Activated naive CD4-positive, alpha-beta T cell treated with anti-CD3 and anti-CD28 coated beads, Interleukin-2, amount 10 ng/mL, durations not matched to agents 5 hours and 36 hours (primary cell): ENCODE data around the gene MT3. TPM values are rescaled to one million over a fixed set of nuclear protein-coding genes. Genes with fewer than 3 reads are reported as not detected.

ENCODE experiments used
- total RNA-seq, 2 experiments: library from RNA; stranded (reverse); gene quantifications; one replicate each; pipeline ENCODE4 v1.2.3, GENCODE V29; 2021

Gene MT3
- total RNA-seq = 1 to 10 TPM; 4.3 to 4.8 TPM

GRCh38 chr16:56589141-56590039 is at the start of gene MT3:
Gene MT3 (plus strand): TSS chr16:56589528. CDS start chr16:56589591, 63 bp downstream.

GRCh38 chr16:56564793-56565477 is 24.4 kb upstream of the MT3 start, which contains the start of gene MT4:
Gene MT4 (plus strand): TSS chr16:56565073. CDS start chr16:56565129, 56 bp downstream.

GRCh38 chr16:56608043-56608875 is 18.9 kb downstream of the MT3 start, which contains the start of gene MT2A:
Gene MT2A (plus strand): TSS chr16:56608584. CDS start chr16:56608656, 72 bp downstream.

GRCh38 chr16:56625140-56625942 is 36.0 kb downstream of the MT3 start, which contains the start of gene MT1E:
Gene MT1E (plus strand): TSS chr16:56625781. CDS start chr16:56625852, 71 bp downstream.

GRCh38 chr16:56632156-56632847 is 43.0 kb downstream of the MT3 start, which contains the start of gene MT1M:
Gene MT1M (plus strand): TSS chr16:56632659. CDS start chr16:56632732, 73 bp downstream.

GRCh38 chr16:56637814-56638750 is 48.8 kb downstream of the MT3 start, which contains the start of gene MT1A:
Gene MT1A (plus strand): TSS chr16:56638666. CDS start chr16:56638739, 73 bp downstream.

Other genes with a start within 250 kb of the MT3 start
- gene AMFR, start 164.0 kb upstream of the MT3 start, total RNA-seq = 10 to 100 TPM; 53.4 to 53.9 TPM
- 100 to 1,000 TPM; 175 TPM for gene NUDT21, start 138.2 kb upstream of the MT3 start, total RNA-seq
- gene OGFOD1, start 138.0 kb upstream of the MT3 start, total RNA-seq = 10 to 100 TPM; 34.8 to 37.1 TPM
- gene BBS2, start 69.5 kb upstream of the MT3 start, total RNA-seq = 10 to 100 TPM; 21.7 to 22.4 TPM
- not detected for gene MT4, start 24.5 kb upstream of the MT3 start, total RNA-seq
- 10 to 100 TPM; 46.6 to 52.2 TPM for gene MT2A, start 19.1 kb downstream of the MT3 start, total RNA-seq
- gene MT1E, start 36.3 kb downstream of the MT3 start, total RNA-seq = 10 to 100 TPM; 15.5 to 21.7 TPM
- not detected for gene MT1M, start 43.1 kb downstream of the MT3 start, total RNA-seq
- not detected for gene MT1A, start 49.1 kb downstream of the MT3 start, total RNA-seq
- not detected for gene MT1B, start 62.4 kb downstream of the MT3 start, total RNA-seq
- 10 to 100 TPM; 22.0 to 23.7 TPM for gene MT1F, start 68.4 kb downstream of the MT3 start, total RNA-seq
- gene MT1G, start 78.5 kb downstream of the MT3 start, total RNA-seq = 1 to 10 TPM; 3.2 to 4.7 TPM
- gene MT1H, start 80.3 kb downstream of the MT3 start, total RNA-seq = not detected
- 10 to 100 TPM; 45.1 to 49.9 TPM for gene MT1X, start 92.9 kb downstream of the MT3 start, total RNA-seq
- 10 to 100 TPM; 62.8 to 65.1 TPM for gene NUP93, start 140.6 kb downstream of the MT3 start, total RNA-seq